Measurements from ENCODE around the gene ADGRG6.

Gene ADGRG6

DNA sequence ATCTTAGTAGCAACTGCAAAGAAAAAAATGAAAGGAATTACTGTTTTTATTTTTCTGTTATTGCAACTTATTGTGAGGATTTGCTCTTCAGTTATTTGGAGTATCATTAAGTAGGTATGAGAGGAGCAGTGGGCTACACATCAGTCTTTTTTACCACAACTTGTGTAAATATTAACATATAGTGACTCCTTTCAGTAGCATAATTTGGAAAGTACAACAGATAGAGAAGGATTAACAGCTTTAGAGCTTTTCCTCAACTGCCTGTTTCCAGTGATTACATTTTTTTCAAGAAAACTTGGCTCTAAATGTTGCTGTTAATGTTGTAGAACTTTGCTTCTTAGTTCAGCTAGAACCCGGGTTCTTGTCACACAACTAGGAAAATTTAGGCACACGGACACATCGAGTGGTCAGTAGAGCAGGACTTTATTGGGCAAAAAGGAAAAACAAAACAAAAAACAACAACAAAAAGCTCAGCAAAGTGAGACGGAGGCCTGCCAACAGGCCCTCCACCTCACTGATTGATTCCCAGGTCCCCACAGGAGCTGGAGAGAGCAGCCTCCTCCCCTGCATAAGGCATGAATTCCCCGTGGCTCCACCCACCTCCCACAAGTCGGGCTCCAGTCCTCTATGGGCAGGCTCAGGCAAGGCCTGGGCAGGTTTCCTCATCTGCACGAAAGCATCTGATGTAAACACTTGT is 75.1 kb downstream of the ADGRG6 start:
- DNase-seq = no peak

DNA sequence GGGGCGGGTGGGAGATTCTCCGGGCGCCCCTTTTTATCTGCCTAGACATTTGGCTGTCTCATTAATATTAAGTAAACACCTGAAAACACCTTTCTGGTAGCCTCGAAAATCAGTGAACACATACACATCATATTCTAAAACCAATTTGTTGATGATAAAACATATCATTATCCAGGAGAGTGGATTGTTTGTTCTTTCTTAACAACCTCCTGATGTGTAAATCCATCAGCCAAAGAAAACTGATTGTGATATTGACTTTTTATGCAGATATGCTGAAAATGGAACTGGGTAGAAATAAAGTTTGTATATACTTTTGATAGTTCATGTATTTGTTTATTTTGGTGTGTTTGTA is 75.7 kb downstream of the ADGRG6 start:
- DNase-seq = no peak

- no peak for DNase-seq
Observed at GRCh38 chr6:142378138-142378875, 76.5 kb downstream of the ADGRG6 start.

DNA sequence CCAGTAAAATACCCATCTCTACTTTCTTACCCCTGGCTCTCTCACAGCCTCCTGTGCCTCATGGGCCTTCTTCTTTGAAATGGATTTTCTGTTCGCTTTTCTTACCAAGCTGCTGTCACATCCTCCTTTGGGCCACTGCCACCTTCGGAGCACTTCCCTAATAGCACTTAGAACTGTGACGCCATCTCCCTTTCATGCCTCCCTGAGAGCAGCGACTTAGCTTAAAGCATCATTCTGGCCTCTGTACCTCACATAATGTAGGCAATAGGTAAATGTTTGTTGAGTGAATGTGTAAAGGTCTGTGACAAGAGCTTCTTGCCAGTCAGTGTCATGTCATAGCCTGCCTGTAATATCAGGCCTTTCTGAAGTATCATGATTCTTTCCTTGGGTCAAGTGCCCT is 78.8 kb downstream of the ADGRG6 start:
- DNase-seq = no peak

DNA sequence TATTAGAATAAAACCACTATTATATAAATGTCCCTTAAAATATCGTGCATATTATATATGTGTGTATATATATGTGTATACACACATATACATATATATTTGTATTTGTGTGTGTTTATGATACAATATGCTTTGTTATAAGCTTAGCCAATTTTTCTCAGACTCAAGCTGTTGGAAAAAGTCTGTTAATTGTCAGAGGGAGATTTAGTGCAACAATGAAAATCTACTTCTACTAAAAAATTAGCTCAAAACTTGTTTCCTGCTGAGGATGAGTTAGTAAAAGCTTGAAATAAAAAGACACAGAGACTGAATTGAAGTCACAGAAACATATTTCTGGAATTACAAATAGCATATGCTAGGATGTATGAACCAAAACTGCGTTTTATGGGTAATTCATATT is 79.4 kb downstream of the ADGRG6 start:
- no peak for DNase-seq

GRCh38 chr6:142381845-142382378 is 80.1 kb downstream of the ADGRG6 start:
- no peak for DNase-seq

GRCh38 chr6:142384519-142385254 is 82.9 kb downstream of the ADGRG6 start:
- DNase-seq = no peak

DNA sequence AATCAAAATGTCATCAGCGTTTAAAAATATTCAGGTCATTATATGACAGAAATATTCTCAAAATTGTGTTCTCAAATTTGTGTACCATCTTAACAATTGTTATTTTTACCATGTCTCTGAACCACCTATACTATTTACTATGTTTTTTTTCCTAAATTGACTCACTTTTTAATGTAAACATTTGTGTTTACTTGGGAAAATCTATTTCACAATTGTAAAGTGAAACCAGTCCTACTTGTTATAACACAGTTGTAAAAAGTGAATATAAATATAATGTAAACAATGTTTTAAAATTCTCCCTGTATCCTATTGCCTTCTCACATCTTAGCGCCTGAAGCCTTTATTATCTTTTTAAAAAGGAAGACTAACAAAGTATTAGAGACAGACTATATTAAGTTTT is 83.5 kb downstream of the ADGRG6 start:
- DNase-seq = no peak

- no peak for DNase-seq
Observed at GRCh38 chr6:142386657-142387056, 84.8 kb downstream of the ADGRG6 start.

GRCh38 chr6:142387997-142388815 is 86.4 kb downstream of the ADGRG6 start:
- DNase-seq = no peak

DNA sequence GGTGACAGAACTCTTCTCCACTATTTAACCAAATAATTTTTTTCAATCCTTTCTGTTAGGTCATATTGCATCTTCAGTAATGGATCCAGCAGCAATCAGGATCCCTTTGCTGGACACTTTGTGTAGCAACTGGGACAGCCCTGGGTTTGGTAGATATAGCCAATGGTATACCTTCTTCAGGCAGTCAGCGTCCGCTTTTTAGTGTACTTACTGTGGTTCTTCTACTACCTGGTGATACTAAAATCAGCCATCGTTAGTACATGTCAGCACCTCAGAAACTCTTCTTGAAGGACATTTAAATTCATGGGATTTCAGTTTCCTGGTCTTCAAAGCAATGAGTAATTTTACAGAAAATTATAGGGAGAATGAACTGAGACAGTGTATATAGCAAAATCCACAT is 93.5 kb downstream of the ADGRG6 start:
- no peak for DNase-seq

DNA sequence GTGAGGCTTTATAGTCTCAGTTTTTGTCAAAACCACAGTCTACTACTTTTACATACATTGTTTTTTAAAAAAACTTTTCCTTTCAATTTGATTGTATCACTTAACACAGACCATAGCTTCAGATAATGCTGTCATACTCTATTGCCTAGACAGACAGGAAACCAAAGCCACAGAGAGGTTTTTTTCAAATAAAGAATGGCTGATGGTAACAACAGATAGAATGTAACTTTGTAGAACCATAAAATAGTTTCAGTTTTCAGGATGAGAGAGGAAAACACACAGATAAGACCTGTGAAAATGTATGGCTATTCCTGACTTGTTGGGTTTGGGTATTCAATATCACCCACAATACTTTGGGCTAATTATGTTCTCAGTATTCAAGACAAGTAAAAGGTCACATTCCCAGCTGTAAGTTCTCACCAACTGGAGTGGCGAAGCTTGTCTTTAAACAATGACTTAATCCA is 94.0 kb downstream of the ADGRG6 start:
- DNase-seq = no peak

- no peak for DNase-seq
Observed at GRCh38 chr6:142398353-142398752, 96.5 kb downstream of the ADGRG6 start.

- no peak for DNase-seq
Observed at GRCh38 chr6:142399739-142400138, 97.9 kb downstream of the ADGRG6 start.

DNA sequence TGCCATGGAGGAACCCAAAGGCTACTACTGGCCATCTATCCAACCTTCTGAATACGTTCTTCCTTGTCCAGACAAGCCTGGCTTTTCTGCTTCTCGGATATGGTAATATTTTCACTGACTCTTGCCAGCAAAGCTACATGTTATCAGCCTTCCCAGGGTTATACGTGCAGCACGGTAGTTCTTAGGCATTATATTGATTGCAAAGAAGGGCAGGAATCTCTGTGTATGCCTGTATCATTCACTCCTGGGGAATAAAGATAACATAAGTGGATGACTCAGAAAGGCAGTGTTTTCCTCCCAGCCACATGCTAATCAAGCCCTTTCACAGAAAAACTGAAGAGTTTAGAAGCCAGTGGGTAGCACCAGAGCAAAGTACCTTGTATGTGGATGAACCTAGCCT is 98.7 kb downstream of the ADGRG6 start:
- no peak for DNase-seq

DNA sequence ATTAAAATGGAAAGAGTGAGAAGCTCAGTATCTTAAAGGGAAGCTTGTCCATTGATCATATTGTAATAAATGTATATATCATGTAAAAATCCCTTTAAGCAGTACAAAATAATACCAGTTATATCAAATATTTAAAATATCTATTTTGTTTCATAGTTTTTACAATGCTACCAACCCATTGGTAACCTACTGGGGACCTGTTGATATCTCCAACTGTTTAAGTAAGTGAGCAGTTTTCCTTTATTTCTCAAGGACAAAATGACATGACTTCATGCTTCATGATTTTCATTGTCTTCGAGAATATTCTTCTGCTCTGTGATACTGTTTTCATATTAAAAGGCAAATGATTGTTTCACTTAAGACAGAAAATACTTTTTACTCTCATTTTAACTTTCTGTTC is 100.0 kb downstream of the ADGRG6 start:
- DNase-seq = no peak

DNA sequence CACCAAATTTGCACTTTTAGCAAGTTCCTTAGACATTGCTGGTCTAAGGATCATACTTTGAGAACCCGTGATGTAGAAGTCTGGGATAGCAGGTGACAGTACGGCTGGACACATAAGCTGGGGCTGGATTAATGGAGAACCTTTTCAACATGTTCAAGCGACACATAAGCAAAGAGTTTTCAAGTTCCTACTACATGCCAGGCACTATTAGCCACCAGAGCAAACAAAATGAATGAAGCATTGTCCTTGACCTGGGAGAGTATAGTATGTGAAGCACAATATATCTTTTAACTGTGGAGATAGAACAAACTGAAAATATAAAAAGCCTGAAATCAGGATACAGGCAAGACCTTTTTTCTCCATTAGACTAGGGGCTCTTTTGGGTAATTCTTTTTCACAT is 102.9 kb downstream of the ADGRG6 start:
- no peak for DNase-seq

- no peak for DNase-seq
Observed at GRCh38 chr6:142406131-142406530, 104.3 kb downstream of the ADGRG6 start.

GRCh38 chr6:142407685-142408273 is 106.0 kb downstream of the ADGRG6 start:
- DNase-seq = no peak

- no peak for DNase-seq
Observed at GRCh38 chr6:142408409-142408808, 106.6 kb downstream of the ADGRG6 start.

- DNase-seq = no peak
Observed at GRCh38 chr6:142409794-142410193, 108.0 kb downstream of the ADGRG6 start.

DNA sequence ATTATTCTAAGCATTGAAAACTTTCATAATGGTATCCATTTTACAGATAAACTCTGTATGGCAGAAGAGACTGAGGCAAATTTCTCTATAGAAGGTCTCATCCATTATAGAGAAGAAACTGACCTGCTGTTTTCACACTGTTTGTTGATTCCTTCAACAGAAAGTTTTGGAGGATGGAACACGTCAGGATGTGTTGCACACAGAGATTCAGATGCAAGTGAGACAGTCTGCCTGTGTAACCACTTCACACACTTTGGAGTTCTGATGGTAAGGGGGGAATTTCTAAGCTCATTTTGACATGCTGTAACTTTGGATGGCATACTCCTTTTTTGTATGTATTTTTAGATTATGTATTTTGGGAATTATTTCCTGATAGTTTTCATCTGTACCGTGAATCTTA is 109.3 kb downstream of the ADGRG6 start:
- no peak for DNase-seq
